WTC11 (cell line): ENCODE measurements around the gene CEP85L. TPM values are rescaled to one million over a fixed set of nuclear protein-coding genes. Genes with fewer than 3 reads are reported as not detected.

Experiments used
- ATAC-seq: fragments of 200-7000 bp; cut with Tn5 transposase; 2 replicates; pipeline ENCODE4 v1.10.0; 2021; ENCODE audit warnings: mild to moderate bottlenecking, moderate library complexity
- CTCF ChIA-PET: fragments of 300-600 bp; sonication (Branson Sonifier 250); formaldehyde crosslinking; loops from one replicate; lab custom pipeline; 2021; ENCODE audit warnings: antibody characterized with exemption; lab: Charles Lee
- POLR2A ChIA-PET: fragments of 350-600 bp; sonication (Branson Sonifier 250); formaldehyde crosslinking; loops from one replicate; lab custom pipeline; 2021; ENCODE audit warnings: antibody characterized with exemption; lab: Charles Lee
- DNase-seq: peaks from one replicate; pipeline ENCODE4 v3.0.0; 2021; ENCODE audit warnings: low spot score
- H3K27ac Mint-ChIP-seq: 2 replicates; pipeline ENCODE4 v1.8.0; 2021; ENCODE audit warnings: mixed read lengths
- H3K27me3 Mint-ChIP-seq: 2 replicates; pipeline ENCODE4 v1.8.0; 2021; ENCODE audit warnings: low read depth, mild to moderate bottlenecking, moderate library complexity, mixed read lengths
- H3K36me3 Mint-ChIP-seq: 2 replicates; pipeline ENCODE4 v1.8.0; 2021; ENCODE audit warnings: mixed read lengths
- H3K4me1 Mint-ChIP-seq: 2 replicates; pipeline ENCODE4 v1.8.0; 2022; ENCODE audit warnings: mixed read lengths
- H3K4me3 Mint-ChIP-seq: 2 replicates; pipeline ENCODE4 v1.8.0; 2021; ENCODE audit warnings: mild to moderate bottlenecking, moderate library complexity, mixed read lengths
- H3K9me3 Mint-ChIP-seq: 2 replicates; pipeline ENCODE4 v1.8.0; 2021; ENCODE audit warnings: mixed read lengths
- ELF4 ChIP-seq: sonication (generic); formaldehyde crosslinking; IDR thresholded peaks from 2 replicates; pipeline ENCODE4 v1.8.1; 2022; ENCODE audit warnings: low read depth, mild to moderate bottlenecking, moderate library complexity, missing genetic modification reagents
- ETV6 ChIP-seq: sonication (generic); formaldehyde crosslinking; IDR thresholded peaks from 2 replicates; pipeline ENCODE4 v1.8.1; 2022; ENCODE audit warnings: mild to moderate bottlenecking, missing genetic modification reagents
- FOXK1 ChIP-seq: sonication (generic); formaldehyde crosslinking; IDR thresholded peaks from 2 replicates; pipeline ENCODE4 v1.8.0; 2022; ENCODE audit warnings: mild to moderate bottlenecking, moderate library complexity, missing genetic modification reagents
- FOXP1 ChIP-seq: sonication (generic); formaldehyde crosslinking; IDR thresholded peaks from 2 replicates; pipeline ENCODE4 v1.8.0; 2022; ENCODE audit warnings: missing genetic modification reagents, mild to moderate bottlenecking, moderate library complexity, borderline replicate concordance
- GTF2I ChIP-seq: fragments of 250-450 bp; sonication (Bioruptor Pico); conservative IDR thresholded peaks from 2 replicates; pipeline ENCODE4 v1.4.0; 2021; ENCODE audit warnings: mild to moderate bottlenecking
- JUN ChIP-seq: sonication (generic); formaldehyde crosslinking; IDR thresholded peaks from 2 replicates; pipeline ENCODE4 v1.8.0; 2023; ENCODE audit warnings: mild to moderate bottlenecking, missing genetic modification reagents
- MXD4 ChIP-seq: fragments of 250-450 bp; sonication (Bioruptor Pico); IDR thresholded peaks from 2 replicates; pipeline ENCODE4 v1.8.0; 2021; ENCODE audit warnings: mild to moderate bottlenecking, moderate library complexity, borderline replicate concordance
- NFATC4 ChIP-seq: fragments of 250-450 bp; sonication (Bioruptor Pico); IDR thresholded peaks from 2 replicates; pipeline ENCODE4 v1.9.0; 2021; ENCODE audit warnings: mild to moderate bottlenecking
- NFE2L1 ChIP-seq: sonication (generic); formaldehyde crosslinking; IDR thresholded peaks from 2 replicates; pipeline ENCODE4 v1.8.1; 2023; ENCODE audit warnings: missing genetic modification reagents
- RELA ChIP-seq: sonication (generic); formaldehyde crosslinking; IDR thresholded peaks from 2 replicates; pipeline ENCODE4 v1.8.1; 2022; ENCODE audit warnings: missing genetic modification reagents, mild to moderate bottlenecking, borderline replicate concordance
- SMAD4 ChIP-seq: sonication (generic); formaldehyde crosslinking; IDR thresholded peaks from 2 replicates; pipeline ENCODE4 v1.8.0; 2022; ENCODE audit warnings: mild to moderate bottlenecking, missing genetic modification reagents
- TP53 ChIP-seq: sonication (generic); formaldehyde crosslinking; IDR thresholded peaks from 2 replicates; pipeline ENCODE4 v1.8.1; 2023; ENCODE audit warnings: mild to moderate bottlenecking, missing genetic modification reagents
- ZNF121 ChIP-seq: sonication (generic); formaldehyde crosslinking; IDR thresholded peaks from 2 replicates; pipeline ENCODE4 v1.8.0; 2023; ENCODE audit warnings: missing genetic modification reagents
- ZNF138 ChIP-seq: sonication (generic); formaldehyde crosslinking; conservative IDR thresholded peaks from 2 replicates; pipeline ENCODE4 v1.8.1; 2022; ENCODE audit warnings: mild to moderate bottlenecking, moderate library complexity, missing genetic modification reagents
- ZNF232 ChIP-seq: sonication (generic); formaldehyde crosslinking; IDR thresholded peaks from 2 replicates; pipeline ENCODE4 v1.8.0; 2022; ENCODE audit warnings: mild to moderate bottlenecking, missing genetic modification reagents
- ZNF263 ChIP-seq: sonication (generic); formaldehyde crosslinking; IDR thresholded peaks from 2 replicates; pipeline ENCODE4 v1.8.1; 2022; ENCODE audit warnings: low read depth, mild to moderate bottlenecking, moderate library complexity, missing genetic modification reagents
- ZNF416 ChIP-seq: fragments of 250-450 bp; sonication (Bioruptor Pico); IDR thresholded peaks from 2 replicates; pipeline ENCODE4 v1.9.0; 2021; ENCODE audit warnings: mild to moderate bottlenecking, inconsistent platforms
- ZNF671 ChIP-seq: fragments of 250-450 bp; sonication (Bioruptor Pico); IDR thresholded peaks from 2 replicates; pipeline ENCODE4 v1.8.0; 2021; ENCODE audit warnings: mild to moderate bottlenecking
- total RNA-seq: library from RNA; stranded (reverse); gene quantifications from 3 replicates; pipeline ENCODE4 v1.2.3, GENCODE V29; 2021
- TF ChIP-seq, protein P1 (sequence below): sonication (generic); formaldehyde crosslinking; conservative IDR thresholded peaks from 2 replicates; pipeline ENCODE4 v1.8.1; 2022; ENCODE audit warnings: mild to moderate bottlenecking, missing genetic modification reagents
- TF ChIP-seq, protein P2 (sequence below): fragments of 250-450 bp; sonication (Bioruptor Pico); IDR thresholded peaks from 2 replicates; pipeline ENCODE4 v1.8.0; 2021; ENCODE audit warnings: mild to moderate bottlenecking
- TF ChIP-seq, protein P3 (sequence below): sonication (generic); formaldehyde crosslinking; IDR thresholded peaks from 2 replicates; pipeline ENCODE4 v1.8.1; 2023; ENCODE audit warnings: mild to moderate bottlenecking, missing genetic modification reagents, moderate library complexity
- TF ChIP-seq, protein P4 (sequence below): fragments of 250-450 bp; sonication (Bioruptor Pico); IDR thresholded peaks from 2 replicates; pipeline ENCODE4 v1.9.0; 2021; ENCODE audit warnings: moderate library complexity, mild to moderate bottlenecking, inconsistent platforms, borderline replicate concordance
- TF ChIP-seq, protein P5 (sequence below): sonication (generic); formaldehyde crosslinking; IDR thresholded peaks from 2 replicates; pipeline ENCODE4 v1.8.1; 2022; ENCODE audit warnings: low read depth, missing genetic modification reagents, borderline replicate concordance
- TF ChIP-seq, protein P6 (sequence below): sonication (generic); formaldehyde crosslinking; IDR thresholded peaks from 2 replicates; pipeline ENCODE4 v1.8.1; 2023; ENCODE audit warnings: mild to moderate bottlenecking, moderate library complexity, missing genetic modification reagents

CEP85L gene
- total RNA-seq, 1 experiment from 2014 or later = 32.5 TPM

DNA sequence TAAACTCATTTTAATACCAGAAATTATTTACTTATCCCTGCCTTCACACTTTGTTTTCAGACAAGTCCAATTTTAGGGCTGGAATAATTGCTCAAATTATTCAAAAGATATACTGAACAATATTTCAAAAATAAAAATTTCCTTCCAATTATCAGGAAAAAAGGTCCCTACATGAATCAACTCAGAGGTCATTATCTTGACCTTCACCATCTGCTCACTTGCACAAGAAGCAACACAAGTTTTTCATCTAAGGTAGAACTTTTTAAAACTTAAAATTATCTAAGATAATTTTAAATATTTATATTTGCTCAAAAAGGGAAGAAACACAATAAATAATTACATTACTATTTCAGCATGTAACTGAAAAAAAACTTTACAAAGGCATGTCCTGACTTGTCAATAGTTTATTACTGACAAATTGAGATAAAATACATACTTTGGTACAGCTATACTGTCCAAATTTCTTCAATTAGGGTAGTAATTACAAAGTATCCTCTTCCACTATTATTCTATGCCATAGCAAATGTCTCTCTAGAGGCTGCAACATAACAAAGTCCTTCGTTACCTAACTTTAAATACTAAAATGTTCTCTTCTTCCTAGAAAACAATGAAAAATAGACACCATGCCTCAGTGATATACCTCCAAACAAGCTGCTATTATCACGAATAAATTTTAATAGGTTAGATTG lies 2.4 kb downstream of the CEP85L start:
- DNase-seq (no peak), ATAC-seq (no peak)
- H3K27ac Mint-ChIP-seq = no peak overlapping the region
- no peaks in the 10 kb centered on the region; the same call in 1 of the 2 replicates for H3K27me3 Mint-ChIP-seq
- POLR2A ChIA-PET = no interaction called here
- peak overlapping the region; percentile 78 for H3K4me3 Mint-ChIP-seq
- no peak for TF ChIP-seq ZNF232 (CRISPR knock-in tag)
- TF ChIP-seq, protein P1, sequence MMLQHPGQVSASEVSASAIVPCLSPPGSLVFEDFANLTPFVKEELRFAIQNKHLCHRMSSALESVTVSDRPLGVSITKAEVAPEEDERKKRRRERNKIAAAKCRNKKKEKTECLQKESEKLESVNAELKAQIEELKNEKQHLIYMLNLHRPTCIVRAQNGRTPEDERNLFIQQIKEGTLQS = no peak
- no peaks in the 10 kb centered on the region for H3K36me3 Mint-ChIP-seq
- CTCF ChIA-PET = no interaction called here
- H3K4me1 Mint-ChIP-seq = peaks cover 37% of the 10 kb centered on the region
- no peaks in the 10 kb centered on the region for H3K9me3 Mint-ChIP-seq

DNA sequence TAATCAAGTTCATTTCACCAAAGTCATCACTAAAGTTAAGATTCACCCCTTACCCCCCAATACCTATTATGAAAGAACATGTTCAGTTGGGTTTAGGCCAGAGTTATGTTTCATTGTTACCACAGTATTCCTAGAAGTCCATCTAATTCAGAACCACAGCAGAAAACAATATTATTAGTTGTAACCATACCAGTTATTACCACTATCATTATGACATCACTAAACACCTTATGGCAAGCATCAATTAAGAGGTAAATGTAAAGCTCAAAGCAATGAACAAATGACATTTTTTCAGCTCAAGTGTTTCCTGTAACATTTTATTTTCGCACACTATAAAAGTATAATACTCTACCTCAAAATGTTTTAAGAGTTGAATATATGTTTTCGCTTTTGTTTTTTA lies 4.4 kb downstream of the CEP85L start:
- no peaks in the 10 kb centered on the region for H3K27me3 Mint-ChIP-seq
- ChIA-PET CTCF (no interaction called here), POLR2A (no interaction called here)
- no peak overlapping the region for H3K27ac Mint-ChIP-seq
- no peaks in the 10 kb centered on the region for H3K9me3 Mint-ChIP-seq
- DNase-seq = no peak
- peaks cover 28% of the 10 kb centered on the region for H3K4me1 Mint-ChIP-seq
- no peak overlapping the region for H3K4me3 Mint-ChIP-seq
- no peak for TF ChIP-seq ZNF121
- TF ChIP-seq, protein P2, sequence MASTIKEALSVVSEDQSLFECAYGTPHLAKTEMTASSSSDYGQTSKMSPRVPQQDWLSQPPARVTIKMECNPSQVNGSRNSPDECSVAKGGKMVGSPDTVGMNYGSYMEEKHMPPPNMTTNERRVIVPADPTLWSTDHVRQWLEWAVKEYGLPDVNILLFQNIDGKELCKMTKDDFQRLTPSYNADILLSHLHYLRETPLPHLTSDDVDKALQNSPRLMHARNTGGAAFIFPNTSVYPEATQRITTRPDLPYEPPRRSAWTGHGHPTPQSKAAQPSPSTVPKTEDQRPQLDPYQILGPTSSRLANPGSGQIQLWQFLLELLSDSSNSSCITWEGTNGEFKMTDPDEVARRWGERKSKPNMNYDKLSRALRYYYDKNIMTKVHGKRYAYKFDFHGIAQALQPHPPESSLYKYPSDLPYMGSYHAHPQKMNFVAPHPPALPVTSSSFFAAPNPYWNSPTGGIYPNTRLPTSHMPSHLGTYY (CRISPR knock-in tag) = no peak
- TF ChIP-seq, protein P3, sequence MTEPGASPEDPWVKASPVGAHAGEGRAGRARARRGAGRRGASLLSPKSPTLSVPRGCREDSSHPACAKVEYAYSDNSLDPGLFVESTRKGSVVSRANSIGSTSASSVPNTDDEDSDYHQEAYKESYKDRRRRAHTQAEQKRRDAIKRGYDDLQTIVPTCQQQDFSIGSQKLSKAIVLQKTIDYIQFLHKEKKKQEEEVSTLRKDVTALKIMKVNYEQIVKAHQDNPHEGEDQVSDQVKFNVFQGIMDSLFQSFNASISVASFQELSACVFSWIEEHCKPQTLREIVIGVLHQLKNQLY (CRISPR knock-in tag) = no peak
- no peak for TF ChIP-seq MXD4
- TF ChIP-seq FOXK1 (CRISPR knock-in tag) = no peak
- TF ChIP-seq FOXP1 (CRISPR knock-in tag) = no peak
- no peak for TF ChIP-seq SMAD4 (CRISPR knock-in tag)
- no peak for TF ChIP-seq NFE2L1 (CRISPR knock-in tag)
- TF ChIP-seq NFATC4 (CRISPR knock-in tag) = no peak
- TF ChIP-seq, protein P4, sequence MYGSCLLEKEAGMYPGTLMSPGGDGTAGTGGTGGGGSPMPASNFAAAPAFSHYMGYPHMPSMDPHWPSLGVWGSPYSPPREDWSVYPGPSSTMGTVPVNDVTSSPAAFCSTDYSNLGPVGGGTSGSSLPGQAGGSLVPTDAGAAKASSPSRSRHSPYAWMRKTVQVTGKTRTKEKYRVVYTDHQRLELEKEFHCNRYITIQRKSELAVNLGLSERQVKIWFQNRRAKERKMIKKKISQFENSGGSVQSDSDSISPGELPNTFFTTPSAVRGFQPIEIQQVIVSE = no peak
- no peak for TF ChIP-seq ZNF138 (CRISPR knock-in tag)
- no peak for TF ChIP-seq ELF4 (CRISPR knock-in tag)
- no peak for TF ChIP-seq GTF2I
- no peaks in the 10 kb centered on the region for H3K36me3 Mint-ChIP-seq
- no peak for ATAC-seq

DNA sequence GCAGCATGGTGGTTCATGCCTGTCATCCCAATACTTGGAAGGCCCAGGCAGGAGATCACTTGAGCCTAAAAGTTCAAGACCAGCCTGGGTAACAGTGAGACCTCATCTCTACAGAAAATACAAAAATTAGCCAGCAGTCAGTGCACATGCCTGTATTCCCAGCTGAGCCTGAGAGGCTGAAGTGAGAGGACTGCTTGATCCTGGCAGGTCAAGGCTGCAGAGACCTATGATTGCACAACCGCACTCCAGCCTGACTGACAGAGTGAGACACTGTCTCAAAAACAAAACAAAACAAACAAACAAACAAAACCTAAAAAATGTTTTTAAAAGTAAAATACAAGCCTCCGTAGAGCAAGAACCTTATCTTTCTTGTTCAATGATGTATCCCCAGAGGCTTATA lies 6.0 kb downstream of the CEP85L start:
- POLR2A ChIA-PET = no interaction called here

More for the DNA sequence above, 6.0 kb downstream of the CEP85L start:
- ATAC-seq = no peak
- Mint-ChIP-seq H3K27ac (no peak overlapping the region), H3K9me3 (no peaks in the 10 kb centered on the region), H3K36me3 (no peaks in the 10 kb centered on the region), H3K4me1 (peaks cover 25% of the 10 kb centered on the region), H3K27me3 (no peaks in the 10 kb centered on the region), H3K4me3 (no peak overlapping the region)
- TF ChIP-seq, protein P3 (CRISPR knock-in tag) = no peak
- TF ChIP-seq, protein P5, sequence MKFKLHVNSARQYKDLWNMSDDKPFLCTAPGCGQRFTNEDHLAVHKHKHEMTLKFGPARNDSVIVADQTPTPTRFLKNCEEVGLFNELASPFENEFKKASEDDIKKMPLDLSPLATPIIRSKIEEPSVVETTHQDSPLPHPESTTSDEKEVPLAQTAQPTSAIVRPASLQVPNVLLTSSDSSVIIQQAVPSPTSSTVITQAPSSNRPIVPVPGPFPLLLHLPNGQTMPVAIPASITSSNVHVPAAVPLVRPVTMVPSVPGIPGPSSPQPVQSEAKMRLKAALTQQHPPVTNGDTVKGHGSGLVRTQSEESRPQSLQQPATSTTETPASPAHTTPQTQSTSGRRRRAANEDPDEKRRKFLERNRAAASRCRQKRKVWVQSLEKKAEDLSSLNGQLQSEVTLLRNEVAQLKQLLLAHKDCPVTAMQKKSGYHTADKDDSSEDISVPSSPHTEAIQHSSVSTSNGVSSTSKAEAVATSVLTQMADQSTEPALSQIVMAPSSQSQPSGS = no peak
- no peak for TF ChIP-seq JUN (CRISPR knock-in tag)
- no peak for TF ChIP-seq RELA (CRISPR knock-in tag)
- no peak for TF ChIP-seq NFATC4 (CRISPR knock-in tag)
- no peak for TF ChIP-seq ETV6 (CRISPR knock-in tag)
- no peak for TF ChIP-seq ZNF416 (CRISPR knock-in tag)
- no peak for TF ChIP-seq ZNF671
- TF ChIP-seq, protein P6, sequence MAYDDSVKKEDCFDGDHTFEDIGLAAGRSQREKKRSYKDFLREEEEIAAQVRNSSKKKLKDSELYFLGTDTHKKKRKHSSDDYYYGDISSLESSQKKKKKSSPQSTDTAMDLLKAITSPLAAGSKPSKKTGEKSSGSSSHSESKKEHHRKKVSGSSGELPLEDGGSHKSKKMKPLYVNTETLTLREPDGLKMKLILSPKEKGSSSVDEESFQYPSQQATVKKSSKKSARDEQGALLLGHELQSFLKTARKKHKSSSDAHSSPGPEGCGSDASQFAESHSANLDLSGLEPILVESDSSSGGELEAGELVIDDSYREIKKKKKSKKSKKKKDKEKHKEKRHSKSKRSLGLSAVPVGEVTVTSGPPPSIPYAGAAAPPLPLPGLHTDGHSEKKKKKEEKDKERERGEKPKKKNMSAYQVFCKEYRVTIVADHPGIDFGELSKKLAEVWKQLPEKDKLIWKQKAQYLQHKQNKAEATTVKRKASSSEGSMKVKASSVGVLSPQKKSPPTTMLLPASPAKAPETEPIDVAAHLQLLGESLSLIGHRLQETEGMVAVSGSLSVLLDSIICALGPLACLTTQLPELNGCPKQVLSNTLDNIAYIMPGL (CRISPR knock-in tag) = no peak
- no peak for TF ChIP-seq TP53
- TF ChIP-seq ZNF263 = no peak
- no peak for DNase-seq
- CTCF ChIA-PET = no interaction called here
